Measurements from ENCODE around the gene PRPH2.

DNA sequence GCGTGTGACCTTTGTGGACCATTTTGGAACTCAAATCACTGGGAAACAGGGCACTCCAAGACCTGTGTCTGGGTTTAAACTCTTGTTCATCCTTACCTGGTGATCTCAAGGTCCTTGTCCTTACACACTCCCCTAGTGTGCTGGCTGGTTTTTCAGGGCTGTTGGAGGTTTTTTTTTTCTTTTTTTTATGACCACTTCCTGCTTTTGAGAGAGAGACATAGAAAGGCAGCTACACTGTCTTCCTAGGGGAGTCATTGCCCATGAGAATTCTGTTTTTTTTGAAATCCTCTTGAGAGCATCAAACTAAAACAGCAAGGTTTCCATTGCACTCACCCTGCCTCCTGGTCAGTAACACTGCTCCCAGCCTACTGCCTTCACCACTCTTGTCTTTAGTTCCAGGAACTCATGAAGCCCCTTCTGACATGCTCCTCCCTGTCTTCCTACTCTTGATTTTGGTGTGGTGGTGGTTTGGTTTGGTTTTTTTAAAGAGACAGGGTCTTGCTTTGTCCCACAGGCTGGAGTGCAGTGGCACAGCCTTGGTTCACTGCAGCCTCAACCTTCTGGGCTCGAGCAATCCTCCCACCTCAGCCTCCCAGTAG is 28.6 kb downstream of the PRPH2 start:
- TF ChIP-seq, protein P1, sequence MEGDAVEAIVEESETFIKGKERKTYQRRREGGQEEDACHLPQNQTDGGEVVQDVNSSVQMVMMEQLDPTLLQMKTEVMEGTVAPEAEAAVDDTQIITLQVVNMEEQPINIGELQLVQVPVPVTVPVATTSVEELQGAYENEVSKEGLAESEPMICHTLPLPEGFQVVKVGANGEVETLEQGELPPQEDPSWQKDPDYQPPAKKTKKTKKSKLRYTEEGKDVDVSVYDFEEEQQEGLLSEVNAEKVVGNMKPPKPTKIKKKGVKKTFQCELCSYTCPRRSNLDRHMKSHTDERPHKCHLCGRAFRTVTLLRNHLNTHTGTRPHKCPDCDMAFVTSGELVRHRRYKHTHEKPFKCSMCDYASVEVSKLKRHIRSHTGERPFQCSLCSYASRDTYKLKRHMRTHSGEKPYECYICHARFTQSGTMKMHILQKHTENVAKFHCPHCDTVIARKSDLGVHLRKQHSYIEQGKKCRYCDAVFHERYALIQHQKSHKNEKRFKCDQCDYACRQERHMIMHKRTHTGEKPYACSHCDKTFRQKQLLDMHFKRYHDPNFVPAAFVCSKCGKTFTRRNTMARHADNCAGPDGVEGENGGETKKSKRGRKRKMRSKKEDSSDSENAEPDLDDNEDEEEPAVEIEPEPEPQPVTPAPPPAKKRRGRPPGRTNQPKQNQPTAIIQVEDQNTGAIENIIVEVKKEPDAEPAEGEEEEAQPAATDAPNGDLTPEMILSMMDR (conservative IDR thresholded peaks at IDR 0.05): no peak
- TF ChIP-seq ZFX (IDR thresholded peaks at IDR 0.05): no peak
